HG03460 (cell line): Measurements from ENCODE around the gene STK16.

Source experiments
- ATAC-seq: cut with Tn5 transposase; IDR thresholded peaks from one replicate; pipeline ENCODE4 v1.9.1; 2021; ENCODE audit not compliant: unreplicated experiment

STK16 gene

GRCh38 chr2:219268294-219268693 is 23.0 kb downstream of the STK16 start:
- no peak for ATAC-seq

- no peak for ATAC-seq
Measured at GRCh38 chr2:219269362-219270054, 24.2 kb downstream of the STK16 start.

- no peak for ATAC-seq
Measured at GRCh38 chr2:219270055-219270372, 24.7 kb downstream of the STK16 start.

GRCh38 chr2:219271021-219271420 is 25.7 kb downstream of the STK16 start:
- ATAC-seq, result no peak

- no peak for ATAC-seq
Measured at GRCh38 chr2:219272356-219272755, 27.1 kb downstream of the STK16 start.

- ATAC-seq, result no peak
Measured at GRCh38 chr2:219272995-219273394, 27.7 kb downstream of the STK16 start.

- ATAC-seq, result no peak
Measured at GRCh38 chr2:219273937-219274336, 28.7 kb downstream of the STK16 start.

DNA sequence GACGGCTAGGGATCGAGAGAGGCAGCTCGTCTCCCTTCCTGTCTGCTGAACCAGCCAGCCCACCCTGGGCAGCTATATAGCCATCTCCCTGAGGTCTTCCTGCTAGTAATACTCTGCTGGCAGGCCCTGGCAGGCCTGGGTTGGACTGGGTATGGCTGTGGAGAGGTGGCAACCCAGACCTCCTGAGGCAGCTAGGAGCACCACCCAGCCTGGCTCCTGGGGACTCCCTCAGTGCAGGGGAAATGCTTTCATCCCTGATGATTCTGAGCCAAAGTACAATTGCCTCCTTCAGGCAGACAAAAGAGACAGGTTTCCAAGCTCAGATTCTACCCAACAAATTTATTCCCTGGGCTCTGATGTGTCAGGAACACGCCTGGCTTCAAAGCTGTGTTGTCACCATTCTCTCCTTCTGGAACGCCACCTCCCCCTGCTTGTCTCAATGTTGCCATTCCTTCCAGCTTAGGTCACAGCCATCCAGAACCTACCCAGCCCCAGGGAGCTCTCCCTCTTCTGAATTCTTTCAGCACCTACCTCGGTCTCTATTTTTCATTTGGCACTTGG is 29.2 kb downstream of the STK16 start:
- no peak for ATAC-seq

DNA sequence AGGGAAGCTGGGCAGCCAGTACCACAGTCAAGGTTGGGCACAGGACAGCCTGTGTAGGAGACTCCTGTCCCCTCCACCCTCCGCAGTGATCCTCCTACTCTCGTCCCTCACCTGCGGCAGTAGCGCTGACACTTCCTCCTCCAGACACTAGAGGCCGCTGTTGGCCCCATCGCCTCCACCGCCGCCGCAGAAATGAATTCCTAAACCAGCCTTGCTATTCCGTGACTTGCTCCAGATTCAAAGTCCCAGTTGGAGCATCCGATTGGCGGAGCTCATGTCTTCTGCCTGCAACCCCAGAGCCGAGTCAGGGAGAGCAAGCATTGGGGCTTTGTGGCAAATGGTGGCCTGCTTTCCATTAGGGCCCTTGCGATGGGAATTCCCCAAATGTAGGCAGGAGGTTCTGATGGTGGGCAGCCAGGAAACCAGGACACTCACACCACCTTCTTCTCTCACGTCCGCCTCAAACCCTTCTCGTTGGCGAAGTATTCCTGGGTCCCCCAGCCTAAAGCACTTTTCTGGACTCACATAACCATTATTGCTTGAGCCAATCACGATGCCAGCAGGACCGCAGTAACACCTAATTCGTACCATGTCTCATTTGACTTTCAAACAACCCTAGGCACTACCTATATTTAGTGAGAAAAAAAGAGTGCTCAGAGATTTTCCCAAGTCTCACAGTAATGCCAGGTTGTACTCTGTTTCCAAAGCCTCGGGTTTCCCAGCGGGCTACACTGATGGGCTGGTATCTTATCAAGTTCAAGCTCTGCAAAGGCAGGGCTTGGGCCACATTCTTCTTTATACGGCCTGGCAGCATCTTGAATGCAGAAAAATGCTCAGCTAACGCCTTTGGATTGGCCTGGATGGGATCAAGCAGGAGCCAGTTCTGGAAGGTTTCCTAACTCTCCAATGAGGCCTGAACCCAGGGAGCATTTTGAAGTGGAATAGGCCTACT is 32.7 kb downstream of the STK16 start:
- ATAC-seq, result peak; percentile 26

GRCh38 chr2:219278655-219279150 is 33.4 kb downstream of the STK16 start:
- ATAC-seq, result no peak

DNA sequence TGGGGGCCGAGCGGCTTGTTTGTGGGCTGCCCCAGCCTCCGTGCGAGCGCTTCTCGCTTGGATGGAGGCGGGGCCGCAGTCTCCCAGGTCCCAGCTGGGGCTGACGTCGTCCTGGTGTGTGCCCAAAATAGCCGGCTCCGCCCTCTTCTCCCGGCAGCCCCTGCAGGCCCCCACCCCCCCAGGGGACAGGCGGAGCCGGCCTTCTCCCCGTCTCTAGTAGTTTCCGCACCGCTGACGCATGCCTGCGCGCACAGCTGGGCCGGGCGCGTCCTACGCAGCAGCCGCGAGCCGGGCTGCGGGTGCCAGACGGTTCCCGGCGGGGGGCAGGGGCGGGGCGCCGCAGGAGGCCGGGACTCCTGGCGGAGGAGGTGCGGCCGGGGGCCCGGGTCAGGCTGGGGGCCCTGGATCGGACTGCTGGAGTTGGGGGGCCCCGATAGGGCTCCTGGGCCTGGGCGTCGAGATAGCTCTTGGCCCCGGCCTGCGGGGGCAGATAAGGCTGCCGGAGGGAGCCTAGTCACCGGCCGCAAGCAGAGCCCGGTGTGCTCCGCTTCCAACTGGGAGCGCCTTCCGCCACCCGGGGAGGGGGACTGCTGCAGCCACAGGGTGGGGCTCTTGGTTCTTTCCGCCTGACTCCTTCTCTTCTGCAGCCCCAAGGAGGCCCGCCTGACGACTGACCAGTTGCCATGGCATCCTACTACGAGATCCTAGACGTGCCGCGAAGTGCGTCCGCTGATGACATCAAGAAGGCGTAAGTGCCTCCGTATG is 34.1 kb downstream of the STK16 start, which contains the start of gene DNAJB2:
DNAJB2 (plus strand) TSS at position 216 of the 765 bp plus-strand sequence; CDS start at position 684, 468 bp downstream.
- ATAC-seq, result peak; percentile 85

DNA sequence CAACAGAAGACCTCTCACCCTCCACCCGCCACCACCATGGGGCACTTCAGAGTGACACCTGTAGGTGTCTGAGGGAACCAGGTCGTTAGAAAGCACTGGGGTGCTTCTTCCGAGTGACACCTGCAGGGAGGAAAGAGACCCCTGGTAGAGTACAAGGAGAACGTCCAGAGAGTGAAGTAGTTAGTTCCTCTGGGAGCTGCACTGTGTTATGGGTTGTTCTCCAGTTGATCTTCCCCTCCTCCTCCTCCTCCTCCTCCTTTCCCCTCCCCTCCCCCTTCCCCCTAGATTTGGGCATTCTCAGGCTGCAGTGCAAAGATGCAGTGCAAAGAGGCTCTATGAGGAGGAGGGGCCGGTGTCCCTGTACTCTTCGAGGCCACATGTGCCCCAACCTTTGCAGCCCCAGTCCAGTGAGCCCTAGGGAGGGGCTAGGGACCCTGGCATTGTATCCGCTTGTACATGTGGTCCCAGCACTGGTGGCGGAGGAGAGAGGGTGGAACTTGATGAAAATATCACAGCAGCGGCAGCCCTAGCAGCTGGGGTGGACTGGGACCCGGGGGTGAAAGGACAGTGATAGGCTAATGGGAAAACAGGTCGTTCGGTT is 34.7 kb downstream of the STK16 start:
- ATAC-seq, result no peak

GRCh38 chr2:219280651-219281050 is 35.4 kb downstream of the STK16 start:
- no peak for ATAC-seq

GRCh38 chr2:219281588-219281987 is 36.3 kb downstream of the STK16 start:
- ATAC-seq, result no peak

GRCh38 chr2:219282375-219282774 is 37.1 kb downstream of the STK16 start:
- ATAC-seq, result no peak

- no peak for ATAC-seq
Measured at GRCh38 chr2:219282943-219283581, 37.8 kb downstream of the STK16 start.

- no peak for ATAC-seq
Measured at GRCh38 chr2:219284501-219285372, 39.5 kb downstream of the STK16 start.

- no peak for ATAC-seq
Measured at GRCh38 chr2:219285373-219285735, 40.1 kb downstream of the STK16 start.

- ATAC-seq, result no peak
Measured at GRCh38 chr2:219285894-219286425, 40.7 kb downstream of the STK16 start.
